ENCODE measurements around the gene C12orf56. TPM values are rescaled to one million over a fixed set of nuclear protein-coding genes. Genes with fewer than 3 reads are reported as not detected.

Gene C12orf56
- polyA plus RNA-seq, 1 donor from 2014 or later = not detected

DNA sequence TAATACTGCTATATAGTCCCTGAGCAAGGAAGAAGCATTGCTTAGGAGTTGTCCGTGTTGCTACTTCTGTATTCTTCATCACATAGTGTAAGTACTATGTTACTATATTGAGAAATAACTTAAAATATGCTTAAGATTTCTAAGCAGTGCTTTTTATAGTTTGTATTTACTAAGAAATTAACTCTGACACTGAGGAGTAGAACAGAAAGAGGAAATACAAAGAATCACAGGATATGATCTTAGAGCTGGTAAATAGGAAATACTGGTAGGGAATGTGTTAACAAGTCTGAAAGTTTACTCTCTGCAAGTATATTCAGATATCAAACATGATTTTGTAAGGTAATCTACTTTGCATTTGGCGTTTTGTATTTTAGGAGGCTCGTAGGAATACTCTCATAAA is 29.1 kb upstream of the C12orf56 start:
- no peak overlapping the region for H3K4me3 ChIP-seq (ENCODE audit: low read length)
- H3K9me3 ChIP-seq (ENCODE audit: low read length) = no peaks in the 10 kb centered on the region
- no peaks in the 10 kb centered on the region for H4K20me1 ChIP-seq (ENCODE audit: insufficient read depth)
- no peak overlapping the region for H3K4me2 ChIP-seq (ENCODE audit: low read length)
- H3K27me3 ChIP-seq (ENCODE audit: insufficient read depth, low read depth, low read length) = no peaks in the 10 kb centered on the region
- no peaks in the 10 kb centered on the region for H3F3A ChIP-seq (ENCODE audit: insufficient read depth, low read length, poor library complexity, severe bottlenecking)
- no peaks in the 10 kb centered on the region for H3K9me2 ChIP-seq (ENCODE audit: insufficient read depth, low read length)
- H2AFZ ChIP-seq (ENCODE audit: low read depth, low read length) = no peak overlapping the region
- H3K27ac ChIP-seq (ENCODE audit: low read length) = no peak overlapping the region
- TF ChIP-seq, protein P1, sequence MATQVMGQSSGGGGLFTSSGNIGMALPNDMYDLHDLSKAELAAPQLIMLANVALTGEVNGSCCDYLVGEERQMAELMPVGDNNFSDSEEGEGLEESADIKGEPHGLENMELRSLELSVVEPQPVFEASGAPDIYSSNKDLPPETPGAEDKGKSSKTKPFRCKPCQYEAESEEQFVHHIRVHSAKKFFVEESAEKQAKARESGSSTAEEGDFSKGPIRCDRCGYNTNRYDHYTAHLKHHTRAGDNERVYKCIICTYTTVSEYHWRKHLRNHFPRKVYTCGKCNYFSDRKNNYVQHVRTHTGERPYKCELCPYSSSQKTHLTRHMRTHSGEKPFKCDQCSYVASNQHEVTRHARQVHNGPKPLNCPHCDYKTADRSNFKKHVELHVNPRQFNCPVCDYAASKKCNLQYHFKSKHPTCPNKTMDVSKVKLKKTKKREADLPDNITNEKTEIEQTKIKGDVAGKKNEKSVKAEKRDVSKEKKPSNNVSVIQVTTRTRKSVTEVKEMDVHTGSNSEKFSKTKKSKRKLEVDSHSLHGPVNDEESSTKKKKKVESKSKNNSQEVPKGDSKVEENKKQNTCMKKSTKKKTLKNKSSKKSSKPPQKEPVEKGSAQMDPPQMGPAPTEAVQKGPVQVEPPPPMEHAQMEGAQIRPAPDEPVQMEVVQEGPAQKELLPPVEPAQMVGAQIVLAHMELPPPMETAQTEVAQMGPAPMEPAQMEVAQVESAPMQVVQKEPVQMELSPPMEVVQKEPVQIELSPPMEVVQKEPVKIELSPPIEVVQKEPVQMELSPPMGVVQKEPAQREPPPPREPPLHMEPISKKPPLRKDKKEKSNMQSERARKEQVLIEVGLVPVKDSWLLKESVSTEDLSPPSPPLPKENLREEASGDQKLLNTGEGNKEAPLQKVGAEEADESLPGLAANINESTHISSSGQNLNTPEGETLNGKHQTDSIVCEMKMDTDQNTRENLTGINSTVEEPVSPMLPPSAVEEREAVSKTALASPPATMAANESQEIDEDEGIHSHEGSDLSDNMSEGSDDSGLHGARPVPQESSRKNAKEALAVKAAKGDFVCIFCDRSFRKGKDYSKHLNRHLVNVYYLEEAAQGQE (IDR thresholded peaks at IDR 0.05; ENCODE audit: borderline replicate concordance) = no peak
- peaks cover 5% of the 10 kb centered on the region for H3K36me3 ChIP-seq (ENCODE audit: insufficient read depth, low read length)
- H3K9ac ChIP-seq (ENCODE audit: low read length) = no peak overlapping the region
- no peaks in the 10 kb centered on the region for H3K79me2 ChIP-seq (replicated peaks; ENCODE audit: insufficient read depth, low read length)

DNA sequence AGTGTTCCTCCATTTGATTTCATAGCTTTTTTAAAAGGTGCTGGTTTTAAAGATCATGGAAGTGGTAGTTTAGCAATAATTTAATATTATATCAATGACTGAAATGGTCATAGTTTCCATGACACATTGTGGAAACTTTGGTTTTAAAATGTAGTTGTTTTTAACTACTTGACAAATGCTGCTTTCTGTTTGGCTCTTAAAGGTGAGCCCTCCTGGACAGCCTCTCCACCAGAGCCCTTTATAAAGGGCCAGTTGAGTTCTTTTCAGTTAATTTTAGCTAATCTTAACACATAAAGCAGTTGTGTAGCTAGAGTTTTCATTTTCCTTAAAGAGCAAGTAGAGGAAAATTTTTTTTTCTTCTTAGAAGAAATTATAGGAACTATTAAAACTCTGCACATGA is 27.7 kb upstream of the C12orf56 start:
- no peak overlapping the region for H3K4me3 ChIP-seq (ENCODE audit: low read length)
- H3K79me2 ChIP-seq (replicated peaks; ENCODE audit: insufficient read depth, low read length) = no peaks in the 10 kb centered on the region
- no peak overlapping the region for H3K27ac ChIP-seq (ENCODE audit: low read length)
- no peaks in the 10 kb centered on the region for H4K20me1 ChIP-seq (ENCODE audit: insufficient read depth)
- TF ChIP-seq, protein P1 (IDR thresholded peaks at IDR 0.05; ENCODE audit: borderline replicate concordance) = no peak
- TF ChIP-seq SMC3 (conservative IDR thresholded peaks at IDR 0.05; ENCODE audit: poor library complexity) = no peak
- TF ChIP-seq MXI1 (conservative IDR thresholded peaks at IDR 0.05; ENCODE audit: poor library complexity, severe bottlenecking) = no peak
- no peak for TF ChIP-seq EP300 (conservative IDR thresholded peaks at IDR 0.05; ENCODE audit: poor library complexity, severe bottlenecking)
- no peak for TF ChIP-seq RAD21 (conservative IDR thresholded peaks at IDR 0.05)
- no peak for TF ChIP-seq TAF1 (IDR thresholded peaks at IDR 0.05; ENCODE audit: low read depth)
- TF ChIP-seq, protein P2, sequence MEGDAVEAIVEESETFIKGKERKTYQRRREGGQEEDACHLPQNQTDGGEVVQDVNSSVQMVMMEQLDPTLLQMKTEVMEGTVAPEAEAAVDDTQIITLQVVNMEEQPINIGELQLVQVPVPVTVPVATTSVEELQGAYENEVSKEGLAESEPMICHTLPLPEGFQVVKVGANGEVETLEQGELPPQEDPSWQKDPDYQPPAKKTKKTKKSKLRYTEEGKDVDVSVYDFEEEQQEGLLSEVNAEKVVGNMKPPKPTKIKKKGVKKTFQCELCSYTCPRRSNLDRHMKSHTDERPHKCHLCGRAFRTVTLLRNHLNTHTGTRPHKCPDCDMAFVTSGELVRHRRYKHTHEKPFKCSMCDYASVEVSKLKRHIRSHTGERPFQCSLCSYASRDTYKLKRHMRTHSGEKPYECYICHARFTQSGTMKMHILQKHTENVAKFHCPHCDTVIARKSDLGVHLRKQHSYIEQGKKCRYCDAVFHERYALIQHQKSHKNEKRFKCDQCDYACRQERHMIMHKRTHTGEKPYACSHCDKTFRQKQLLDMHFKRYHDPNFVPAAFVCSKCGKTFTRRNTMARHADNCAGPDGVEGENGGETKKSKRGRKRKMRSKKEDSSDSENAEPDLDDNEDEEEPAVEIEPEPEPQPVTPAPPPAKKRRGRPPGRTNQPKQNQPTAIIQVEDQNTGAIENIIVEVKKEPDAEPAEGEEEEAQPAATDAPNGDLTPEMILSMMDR (IDR thresholded peaks at IDR 0.05; ENCODE audit: poor library complexity, severe bottlenecking) = no peak
- no peak for TF ChIP-seq POLR2AphosphoS5 (IDR thresholded peaks at IDR 0.05)
- TF ChIP-seq EZH2 (IDR thresholded peaks at IDR 0.05; ENCODE audit: borderline replicate concordance, insufficient read depth, low read length, poor library complexity, severe bottlenecking) = no peak
- no peak overlapping the region for H2AFZ ChIP-seq (ENCODE audit: low read depth, low read length)
- no peak overlapping the region for H3K9ac ChIP-seq (ENCODE audit: low read length)
- H3K9me2 ChIP-seq (ENCODE audit: insufficient read depth, low read length) = no peaks in the 10 kb centered on the region
- H3K9me3 ChIP-seq (ENCODE audit: low read length) = no peaks in the 10 kb centered on the region
- H3K27me3 ChIP-seq (ENCODE audit: insufficient read depth, low read depth, low read length) = no peaks in the 10 kb centered on the region
- H3F3A ChIP-seq (ENCODE audit: insufficient read depth, low read length, poor library complexity, severe bottlenecking) = no peaks in the 10 kb centered on the region
- H3K36me3 ChIP-seq (ENCODE audit: insufficient read depth, low read length) = peaks cover 5% of the 10 kb centered on the region
- H3K4me2 ChIP-seq (ENCODE audit: low read length) = no peak overlapping the region

Measured in neural cell (in vitro differentiated cells).